CD14-positive monocyte (primary cell): Measurements from ENCODE around the gene UBE2D3. TPM values are rescaled to one million over a fixed set of nuclear protein-coding genes. Genes with fewer than 3 reads are reported as not detected.

Experiments
- DNase-seq, 3 donors: peaks; one replicate each; pipeline ENCODE4 v3.0.0-alpha.2; 2011 to 2022
- H2AFZ ChIP-seq: 2 replicates; pipeline ENCODE4 v1.6.0; 2012; ENCODE audit warnings: mild to moderate bottlenecking, low read depth, low read length, inconsistent platforms; ENCODE audit not compliant: insufficient read depth, poor library complexity, severe bottlenecking
- H3K27ac ChIP-seq, 2 donors: 1 replicate in 1 of 2; 2 replicates in 1 of 2; pipeline ENCODE4 v1.5.1; 2012 to 2013; ENCODE audit warnings: low read length in 2 of 2, control low read depth in 1 of 2, inconsistent platforms in 1 of 2, low read depth in 1 of 2, mild to moderate bottlenecking in 1 of 2
- H3K27me3 ChIP-seq, 2 donors: one replicate each; pipeline versions ENCODE4 v1.6.0 to v1.6.1; 2011 to 2013; ENCODE audit warnings: low read length in 2 of 2; ENCODE audit not compliant: control insufficient read depth in 2 of 2, insufficient read depth in 2 of 2
- H3K36me3 ChIP-seq, 2 donors: replicated peaks in 1 of 2; 1 replicate in 1 of 2; 2 replicates in 1 of 2; pipeline versions ENCODE4 v1.5.1 to v1.6.1; 2012 to 2013; ENCODE audit warnings: low read length in 2 of 2, control low read depth in 1 of 2, inconsistent platforms in 1 of 2, mild to moderate bottlenecking in 1 of 2; ENCODE audit not compliant: insufficient read depth in 2 of 2, control insufficient read depth in 1 of 2
- H3K4me1 ChIP-seq, 2 donors: 1 replicate in 1 of 2; 2 replicates in 1 of 2; pipeline versions ENCODE4 v1.5.1 to v1.6.1; 2012 to 2013; ENCODE audit warnings: low read length in 2 of 2, control low read depth in 1 of 2, inconsistent platforms in 1 of 2, mild to moderate bottlenecking in 1 of 2, moderate library complexity in 1 of 2; ENCODE audit not compliant: insufficient read depth in 2 of 2, control insufficient read depth in 1 of 2
- H3K4me2 ChIP-seq: replicated peaks from 2 replicates; pipeline ENCODE3; 2012; ENCODE audit warnings: low read length, moderate library complexity, mild to moderate bottlenecking; ENCODE audit not compliant: poor library complexity, severe bottlenecking; ENCODE audit errors: extremely low read depth
- H3K4me3 ChIP-seq, 3 experiments: fragments of 200-600 bp in 1 of 3; sonication (generic) in 1 of 3; replicated peaks in 1 of 3; 1 replicate in 2 of 3; 2 replicates in 1 of 3; pipeline ENCODE4 v1.5.1; 2011 to 2013; ENCODE audit warnings: low read length in 3 of 3, mild to moderate bottlenecking in 3 of 3, control low read depth in 2 of 3, low read depth in 2 of 3, inconsistent platforms in 1 of 3, moderate library complexity in 1 of 3
- H3K79me2 ChIP-seq: 2 replicates; pipeline ENCODE4 v1.6.0; 2012; ENCODE audit warnings: mild to moderate bottlenecking, control low read depth, inconsistent platforms, low read length, moderate library complexity; ENCODE audit not compliant: insufficient read depth
- H3K9ac ChIP-seq: 2 replicates; pipeline ENCODE4 v1.6.0; 2017; ENCODE audit warnings: low read length, mild to moderate bottlenecking; ENCODE audit not compliant: insufficient read depth, poor library complexity, severe bottlenecking
- H3K9me3 ChIP-seq, 2 donors: replicated peaks in 1 of 2; 1 replicate in 1 of 2; 2 replicates in 1 of 2; pipeline versions ENCODE4 v1.5.1 to v1.6.1; 2012 to 2013; ENCODE audit warnings: low read length in 2 of 2, control low read depth in 1 of 2; ENCODE audit not compliant: control insufficient read depth in 1 of 2, insufficient read depth in 1 of 2
- H4K20me1 ChIP-seq: 2 replicates; pipeline ENCODE4 v1.6.0; 2012; ENCODE audit warnings: mild to moderate bottlenecking, low read length, control low read depth, moderate library complexity; ENCODE audit not compliant: insufficient read depth
- H3K27ac Mint-ChIP-seq, 7 donors: one replicate each; pipeline ENCODE4 v1.8.0; 2020; ENCODE audit warnings: mild to moderate bottlenecking in 7 of 7, mixed read lengths in 7 of 7, moderate library complexity in 6 of 7, inconsistent platforms in 2 of 7
- H3K27me3 Mint-ChIP-seq, 3 donors: one replicate each; pipeline ENCODE4 v1.8.0; 2021 to 2022; ENCODE audit warnings: low read depth in 3 of 3, mild to moderate bottlenecking in 3 of 3, mixed read lengths in 3 of 3, moderate library complexity in 3 of 3, inconsistent platforms in 1 of 3
- H3K36me3 Mint-ChIP-seq, 2 donors: one replicate each; pipeline ENCODE4 v1.8.0; 2020; ENCODE audit warnings: mixed read lengths in 2 of 2, inconsistent platforms in 1 of 2, mild to moderate bottlenecking in 1 of 2
- H3K4me1 Mint-ChIP-seq: one replicate; pipeline ENCODE4 v1.8.0; 2020; ENCODE audit warnings: mild to moderate bottlenecking, mixed read lengths
- H3K4me3 Mint-ChIP-seq, 2 donors: one replicate each; pipeline ENCODE4 v1.8.0; 2020; ENCODE audit warnings: mild to moderate bottlenecking in 2 of 2, mixed read lengths in 2 of 2, moderate library complexity in 1 of 2
- H3K9me3 Mint-ChIP-seq, 7 donors: one replicate each; pipeline ENCODE4 v1.8.0; 2020 to 2022; ENCODE audit warnings: mixed read lengths in 7 of 7, mild to moderate bottlenecking in 6 of 7, moderate library complexity in 6 of 7, inconsistent platforms in 2 of 7
- CTCF ChIP-seq: fragments of 200-600 bp; IDR thresholded peaks from one replicate; pipeline ENCODE4 v1.8.0; 2022; ENCODE audit warnings: antibody characterized with exemption, mild to moderate bottlenecking
- WGBS: methylation state at CpG from one replicate; pipeline ENCODE4 v1.1.5; 2013; ENCODE audit warnings: missing lambda C conversion rate; ENCODE audit not compliant: insufficient coverage; 5-methylcytosine and 5-hydroxymethylcytosine counted together
- intact Hi-C, 2 donors: fragments of 100-400 bp; cut with micrococcal nuclease; formaldehyde crosslinking; loops; one replicate each; pipeline versions ENCODE4 v1.15.0 to v1.15.1; 2023
- polyA plus RNA-seq, 3 donors: library from polyadenylated mRNA; depleted of rRNA in 1 of 3; unstranded in 2 of 3; stranded (reverse) in 1 of 3; fragments of 300-500 nt in 2 of 3; fragments of >200 nt in 1 of 3; fragmentation: Illumina TruSeq in 2 of 3; gene quantifications; 1 replicate in 2 of 3; 2 replicates in 1 of 3; pipeline ENCODE4 v1.2.3, GENCODE V29; 2012 to 2021

Gene UBE2D3
- polyA plus RNA-seq, 3 donors = 340 to 499 (median 457) TPM

- Histone ChIP-seq H3K9me3 (no peaks in the 10 kb centered on the region), H4K20me1 (no peaks in the 10 kb centered on the region), H3K4me1 (no peaks in the 10 kb centered on the region), H3K9ac (no peak overlapping the region), H2AFZ (no peak overlapping the region), H3K79me2 (no peaks in the 10 kb centered on the region), H3K4me3 (no peak overlapping the region), H3K27ac (no peak overlapping the region), H3K4me2 (no peak overlapping the region), H3K36me3 (no peaks in the 10 kb centered on the region), H3K27me3 (no peaks in the 10 kb centered on the region)
- no peaks in the 10 kb centered on the region for H3K4me1 Mint-ChIP-seq
- DNase-seq = no peak
- no peak overlapping the region for H3K4me3 Mint-ChIP-seq
- H3K36me3 Mint-ChIP-seq = no peaks in the 10 kb centered on the region
- 96% methylated on average over 5 of the region's 8 CpGs for WGBS
- H3K27me3 Mint-ChIP-seq = peaks cover 0 to 1% (median 0%) of the 10 kb centered on the region in 3 donors
- intact Hi-C loops = no loop called here
- H3K27ac Mint-ChIP-seq = peak overlapping the region in 1 of 7 donors; percentile 41
- peaks cover 0 to 3% (median 0%) of the 10 kb centered on the region in 7 donors for H3K9me3 Mint-ChIP-seq
- TF ChIP-seq CTCF = no peak
These were observed 20.3 kb upstream of the UBE2D3 start for GRCh38 chr4:102847687-102848086.

GRCh38 chr4:102843938-102844337, 16.6 kb upstream of the UBE2D3 start:
- intact Hi-C loops = no loop called here
- peaks cover 0 to 5% (median 3%) of the 10 kb centered on the region in 7 donors for H3K9me3 Mint-ChIP-seq

More at GRCh38 chr4:102843938-102844337, 16.6 kb upstream of the UBE2D3 start:
- Histone ChIP-seq H3K4me1 (no peaks in the 10 kb centered on the region), H3K4me3 (no peak overlapping the region), H3K27me3 (no peaks in the 10 kb centered on the region), H3K9me3 (peaks cover 0 to 4% of the 10 kb centered on the region in 2 donors), H3K27ac (no peak overlapping the region), H2AFZ (no peak overlapping the region), H3K4me2 (no peak overlapping the region), H4K20me1 (no peaks in the 10 kb centered on the region), H3K9ac (no peak overlapping the region), H3K36me3 (no peaks in the 10 kb centered on the region), H3K79me2 (no peaks in the 10 kb centered on the region)
- TF ChIP-seq CTCF = no peak
- H3K4me3 Mint-ChIP-seq = no peak overlapping the region
- no peak for DNase-seq
- H3K4me1 Mint-ChIP-seq = peaks cover 2% of the 10 kb centered on the region
- no peak overlapping the region for H3K27ac Mint-ChIP-seq
- peaks cover 2 to 3% of the 10 kb centered on the region in 2 donors for H3K36me3 Mint-ChIP-seq
- no peaks in the 10 kb centered on the region for H3K27me3 Mint-ChIP-seq
- 100% methylated on average over 1 of the region's 1 CpG for WGBS
